GM12891 (cell line): Measurements from ENCODE around the gene NCKAP5.

Experiments used
- POLR2A ChIP-seq: IDR thresholded peaks from 2 replicates; pipeline ENCODE4 v1.6.1; 2011; ENCODE audit warnings: low read depth, low read length, control low read depth
- POLR2AphosphoS5 ChIP-seq: IDR thresholded peaks from 2 replicates; pipeline ENCODE4 v1.6.1; 2011; ENCODE audit warnings: low read depth, low read length, control low read depth

GRCh38 chr2:132720393-132720792, 847.9 kb downstream of the NCKAP5 start:
- TF ChIP-seq POLR2AphosphoS5 (no peak), POLR2A (no peak)
